Neutrophil (primary cell): ENCODE measurements around the gene ZNHIT2.
A peak's percentile ranks its signal among the peaks of the same experiment; 100 is the strongest.

Experiments
- H3K27ac ChIP-seq: fragments of 200-600 bp; sonication (generic); 2 replicates; pipeline ENCODE4 v1.5.1; 2016; ENCODE audit warnings: mild to moderate bottlenecking, moderate library complexity
- H3K27me3 ChIP-seq: fragments of 200-600 bp; sonication (generic); 2 replicates; pipeline ENCODE4 v1.6.0; 2016; ENCODE audit warnings: mild to moderate bottlenecking
- H3K36me3 ChIP-seq: fragments of 200-600 bp; sonication (generic); 2 replicates; pipeline ENCODE4 v1.5.1; 2017
- H3K4me1 ChIP-seq, 2 experiments: fragments of 200-600 bp in 1 of 2; sonication (generic) in 1 of 2; 1 replicate in 1 of 2; 2 replicates in 1 of 2; pipeline versions ENCODE4 v1.5.1 to v1.6.1; 2013 to 2016; ENCODE audit warnings: low read depth in 1 of 2, low read length in 1 of 2, mild to moderate bottlenecking in 1 of 2, moderate library complexity in 1 of 2; ENCODE audit not compliant: control insufficient read depth in 1 of 2, insufficient read depth in 1 of 2
- H3K4me3 ChIP-seq, 2 experiments: fragments of 200-600 bp in 1 of 2; sonication (generic) in 1 of 2; 1 replicate in 1 of 2; 2 replicates in 1 of 2; pipeline ENCODE4 v1.5.1; 2013 to 2016; ENCODE audit warnings: low read depth in 1 of 2, low read length in 1 of 2, mild to moderate bottlenecking in 1 of 2, moderate library complexity in 1 of 2
- H3K9me3 ChIP-seq: fragments of 200-600 bp; sonication (generic); 2 replicates; pipeline ENCODE4 v1.5.1; 2016
- TF ChIP-seq, protein P1 (sequence below): fragments of 200-600 bp; sonication (generic); IDR thresholded peaks from 2 replicates; pipeline ENCODE4 v1.5.1; 2016; ENCODE audit warnings: antibody characterized with exemption

ZNHIT2 gene

DNA sequence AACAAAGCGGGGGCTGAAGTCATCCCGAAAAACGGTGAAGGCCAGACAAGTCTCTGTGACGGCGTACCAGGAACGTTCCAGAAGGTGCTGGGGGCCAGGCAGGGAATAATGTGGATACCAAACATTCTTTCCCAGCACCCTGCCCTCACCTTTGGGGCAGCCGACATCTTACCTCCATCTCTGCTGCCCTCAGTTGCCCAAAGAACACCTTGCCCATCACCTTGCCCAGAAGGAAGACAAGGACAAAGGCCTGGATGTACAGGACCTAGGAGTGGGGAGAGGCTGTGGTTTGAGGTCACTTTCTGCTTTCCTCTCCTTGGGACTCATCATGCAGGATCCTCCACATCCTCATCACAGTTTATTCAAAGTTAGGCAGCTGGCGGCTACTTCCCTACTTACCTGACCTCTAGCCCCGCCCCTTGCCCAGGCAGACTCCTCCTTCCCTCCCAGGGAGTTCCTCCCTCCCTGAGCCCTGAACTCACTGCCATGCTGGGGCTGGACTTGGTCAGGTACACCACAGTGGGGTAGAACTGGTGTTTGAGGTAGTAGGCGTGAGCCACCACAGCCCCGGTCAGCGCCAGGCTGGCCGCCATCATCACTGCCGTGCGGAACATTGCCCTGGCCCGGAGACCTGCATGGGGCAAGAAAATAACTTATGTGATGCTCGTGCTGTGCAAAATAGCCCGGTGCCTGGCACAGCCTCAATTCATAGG lies 15.6 kb upstream of the ZNHIT2 start:
- Histone ChIP-seq H3K4me3 (peak overlapping the region; percentile 74 to 90), H3K9me3 (no peaks in the 10 kb centered on the region), H3K27me3 (no peaks in the 10 kb centered on the region), H3K36me3 (peaks cover 47% of the 10 kb centered on the region), H3K27ac (peak overlapping the region; percentile 95), H3K4me1 (peaks cover 34 to 38% of the 10 kb centered on the region in 2 experiments)
- TF ChIP-seq, protein P1, sequence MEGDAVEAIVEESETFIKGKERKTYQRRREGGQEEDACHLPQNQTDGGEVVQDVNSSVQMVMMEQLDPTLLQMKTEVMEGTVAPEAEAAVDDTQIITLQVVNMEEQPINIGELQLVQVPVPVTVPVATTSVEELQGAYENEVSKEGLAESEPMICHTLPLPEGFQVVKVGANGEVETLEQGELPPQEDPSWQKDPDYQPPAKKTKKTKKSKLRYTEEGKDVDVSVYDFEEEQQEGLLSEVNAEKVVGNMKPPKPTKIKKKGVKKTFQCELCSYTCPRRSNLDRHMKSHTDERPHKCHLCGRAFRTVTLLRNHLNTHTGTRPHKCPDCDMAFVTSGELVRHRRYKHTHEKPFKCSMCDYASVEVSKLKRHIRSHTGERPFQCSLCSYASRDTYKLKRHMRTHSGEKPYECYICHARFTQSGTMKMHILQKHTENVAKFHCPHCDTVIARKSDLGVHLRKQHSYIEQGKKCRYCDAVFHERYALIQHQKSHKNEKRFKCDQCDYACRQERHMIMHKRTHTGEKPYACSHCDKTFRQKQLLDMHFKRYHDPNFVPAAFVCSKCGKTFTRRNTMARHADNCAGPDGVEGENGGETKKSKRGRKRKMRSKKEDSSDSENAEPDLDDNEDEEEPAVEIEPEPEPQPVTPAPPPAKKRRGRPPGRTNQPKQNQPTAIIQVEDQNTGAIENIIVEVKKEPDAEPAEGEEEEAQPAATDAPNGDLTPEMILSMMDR: no peak

DNA sequence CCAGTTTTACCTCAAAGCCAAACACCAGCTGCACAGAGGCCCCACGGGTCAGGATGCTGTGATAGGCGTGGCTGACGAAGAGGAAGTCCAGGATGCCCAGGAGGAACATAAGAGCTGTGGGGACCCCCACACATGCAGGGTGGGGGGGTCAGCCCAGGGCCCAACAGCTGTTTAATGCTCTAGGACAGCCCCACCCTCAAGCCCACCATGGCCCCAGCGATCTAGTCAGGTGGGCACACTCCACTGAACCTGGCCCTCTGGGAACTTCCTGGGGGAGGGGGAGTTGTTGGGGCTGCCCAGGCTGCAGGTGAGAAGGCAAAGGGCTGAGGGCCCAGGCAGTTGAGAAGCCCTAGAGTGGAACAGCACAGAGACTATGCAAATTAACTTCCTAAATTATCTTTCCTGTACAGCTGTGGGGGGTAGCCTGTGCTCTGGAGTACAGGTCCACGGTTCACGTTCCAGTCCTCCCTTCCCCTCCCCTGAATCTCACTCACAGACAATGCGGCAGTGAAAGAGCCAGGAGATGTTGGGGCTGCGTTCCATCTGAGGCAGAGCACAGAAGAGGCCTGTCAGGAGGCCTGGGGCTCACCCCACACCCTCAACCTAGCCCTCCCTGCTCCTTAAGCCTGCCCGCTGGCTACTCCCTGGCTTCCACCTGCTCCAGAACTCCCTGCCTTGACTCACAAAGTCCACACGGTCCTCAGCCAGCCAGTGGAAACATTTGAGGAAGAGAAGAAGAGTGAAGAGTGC lies 14.9 kb upstream of the ZNHIT2 start:
- Histone ChIP-seq H3K27me3 (no peaks in the 10 kb centered on the region), H3K27ac (peak overlapping the region; percentile 95), H3K4me1 (peaks cover 34 to 38% of the 10 kb centered on the region in 2 experiments), H3K9me3 (no peaks in the 10 kb centered on the region), H3K36me3 (peaks cover 54% of the 10 kb centered on the region), H3K4me3 (peak overlapping the region in 1 of 2 experiments; percentile 90)
- TF ChIP-seq, protein P1: no peak

DNA sequence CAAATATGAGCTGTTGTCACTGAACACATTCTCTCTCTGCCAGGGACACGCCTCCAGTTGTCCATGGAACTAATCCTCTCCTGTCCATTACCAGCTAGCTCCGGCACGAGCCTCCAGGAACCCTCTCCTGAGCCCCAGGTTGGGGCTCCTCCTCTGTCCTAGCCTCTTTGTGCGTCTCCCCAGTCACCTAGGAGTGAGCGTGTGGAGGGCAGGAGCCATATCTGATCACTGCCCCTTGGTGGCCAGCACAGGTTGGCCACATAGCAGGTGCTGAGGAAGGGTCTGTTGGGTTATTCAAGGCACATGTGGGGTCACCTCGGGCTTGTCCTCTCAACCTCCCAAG lies 14.4 kb upstream of the ZNHIT2 start:
- Histone ChIP-seq H3K36me3 (peaks cover 59% of the 10 kb centered on the region), H3K27ac (peak overlapping the region; percentile 95), H3K4me3 (no peak overlapping the region), H3K9me3 (no peaks in the 10 kb centered on the region), H3K4me1 (peaks cover 34 to 38% of the 10 kb centered on the region in 2 experiments), H3K27me3 (no peaks in the 10 kb centered on the region)
- TF ChIP-seq, protein P1: no peak

- H3K4me1 ChIP-seq: peaks cover 34 to 38% of the 10 kb centered on the region in 2 experiments
- H3K36me3 ChIP-seq: peaks cover 64% of the 10 kb centered on the region
- no peak overlapping the region for H3K27ac ChIP-seq
- TF ChIP-seq, protein P1: no peak
- no peak overlapping the region for H3K4me3 ChIP-seq
- no peaks in the 10 kb centered on the region for H3K27me3 ChIP-seq
- no peaks in the 10 kb centered on the region for H3K9me3 ChIP-seq
These were observed 13.9 kb upstream of the ZNHIT2 start for GRCh38 chr11:65131417-65131776.

- Histone ChIP-seq H3K27ac (no peak overlapping the region), H3K9me3 (no peaks in the 10 kb centered on the region), H3K4me1 (peaks cover 32 to 38% of the 10 kb centered on the region in 2 experiments), H3K36me3 (peaks cover 70% of the 10 kb centered on the region), H3K4me3 (no peak overlapping the region), H3K27me3 (no peaks in the 10 kb centered on the region)
- TF ChIP-seq, protein P1: no peak
These were observed 13.3 kb upstream of the ZNHIT2 start for GRCh38 chr11:65130631-65131416.
